Neuronal stem cell (in vitro differentiated cells): ENCODE data around the gene ADD3.

Source experiments
- DNase-seq: peaks from one replicate; pipeline ENCODE4 v3.0.0-alpha.2; 2013; ENCODE audit warnings: low spot score
- H2AFZ ChIP-seq: one replicate; pipeline ENCODE4 v1.6.1; 2013; ENCODE audit warnings: mild to moderate bottlenecking, low read length, inconsistent platforms
- H2AK5ac ChIP-seq: 2 replicates; pipeline ENCODE4 v1.6.1; 2013; ENCODE audit warnings: low read depth, mild to moderate bottlenecking, inconsistent platforms, low read length, moderate library complexity, mixed read lengths
- H2BK120ac ChIP-seq: 2 replicates; pipeline ENCODE4 v1.6.1; 2013; ENCODE audit warnings: low read depth, mild to moderate bottlenecking, inconsistent platforms, low read length, moderate library complexity, mixed read lengths
- H2BK12ac ChIP-seq: one replicate; pipeline ENCODE4 v1.6.1; 2013; ENCODE audit warnings: low read length, inconsistent platforms
- H2BK15ac ChIP-seq: 2 replicates; pipeline ENCODE4 v1.6.1; 2013; ENCODE audit warnings: mild to moderate bottlenecking, low read length, inconsistent platforms, mixed read lengths
- H2BK5ac ChIP-seq: one replicate; pipeline ENCODE4 v1.6.1; 2013; ENCODE audit warnings: inconsistent platforms, mild to moderate bottlenecking, low read length, moderate library complexity
- H3K14ac ChIP-seq: one replicate; pipeline ENCODE4 v1.6.1; 2013; ENCODE audit warnings: low read length, inconsistent platforms
- H3K18ac ChIP-seq: 2 replicates; pipeline ENCODE4 v1.6.1; 2013; ENCODE audit warnings: low read length, inconsistent platforms
- H3K23ac ChIP-seq: 2 replicates; pipeline ENCODE4 v1.6.1; 2013; ENCODE audit warnings: low read depth, mild to moderate bottlenecking, mixed read lengths, low read length, inconsistent platforms; ENCODE audit not compliant: poor library complexity
- H3K27ac ChIP-seq: replicated peaks from 3 replicates; pipeline ENCODE4 v1.5.1; 2013; ENCODE audit warnings: low read length, inconsistent platforms
- H3K27me3 ChIP-seq, 3 experiments: 2 replicates each; pipeline ENCODE4 v1.6.1; 2013; ENCODE audit warnings: low read length in 3 of 3, mild to moderate bottlenecking in 2 of 3, inconsistent platforms in 1 of 3, low read depth in 1 of 3, mixed read lengths in 1 of 3, moderate library complexity in 1 of 3; ENCODE audit not compliant: control insufficient read depth in 3 of 3, insufficient read depth in 3 of 3
- H3K36me3 ChIP-seq, 2 donors: replicated peaks in 1 of 2; 2 replicates each; pipeline ENCODE4 v1.6.1; 2013; ENCODE audit warnings: low read length in 2 of 2; ENCODE audit not compliant: control insufficient read depth in 2 of 2, insufficient read depth in 2 of 2
- H3K4ac ChIP-seq: 2 replicates; pipeline ENCODE4 v1.6.1; 2013; ENCODE audit warnings: inconsistent platforms, mild to moderate bottlenecking, low read length, moderate library complexity
- H3K4me1 ChIP-seq, 2 donors: 1 replicate in 1 of 2; 2 replicates in 1 of 2; pipeline ENCODE4 v1.6.1; 2013; ENCODE audit warnings: low read length in 2 of 2, low read depth in 1 of 2; ENCODE audit not compliant: control insufficient read depth in 2 of 2, insufficient read depth in 1 of 2
- H3K4me2 ChIP-seq: one replicate; pipeline ENCODE4 v1.6.1; 2013; ENCODE audit warnings: mild to moderate bottlenecking, low read length, inconsistent platforms; ENCODE audit not compliant: insufficient read depth, poor library complexity, severe bottlenecking
- H3K4me3 ChIP-seq, 2 donors: 2 replicates each; pipeline ENCODE4 v1.5.1; 2013; ENCODE audit warnings: low read length in 2 of 2, mild to moderate bottlenecking in 2 of 2, inconsistent platforms in 1 of 2, moderate library complexity in 1 of 2
- H3K79me1 ChIP-seq: one replicate; pipeline ENCODE4 v1.6.1; 2013; ENCODE audit warnings: low read depth, mild to moderate bottlenecking, inconsistent platforms, low read length, moderate library complexity
- H3K9ac ChIP-seq: one replicate; pipeline ENCODE4 v1.6.1; 2013; ENCODE audit warnings: mild to moderate bottlenecking, low read depth, low read length, inconsistent platforms; ENCODE audit not compliant: poor library complexity
- H3K9me3 ChIP-seq, 2 donors: replicated peaks in 1 of 2; 2 replicates each; pipeline versions ENCODE3 to v1.6.1; 2013; ENCODE audit warnings: low read length in 2 of 2, mild to moderate bottlenecking in 2 of 2, inconsistent platforms in 1 of 2, low read depth in 1 of 2, mixed read lengths in 1 of 2, moderate library complexity in 1 of 2; ENCODE audit not compliant: control insufficient read depth in 2 of 2, insufficient read depth in 1 of 2
- H4K8ac ChIP-seq: one replicate; pipeline ENCODE4 v1.6.1; 2013; ENCODE audit warnings: low read depth, mild to moderate bottlenecking, inconsistent platforms, low read length, moderate library complexity
- H4K91ac ChIP-seq: one replicate; pipeline ENCODE4 v1.6.1; 2013; ENCODE audit warnings: low read length, low read depth, mild to moderate bottlenecking, inconsistent platforms; ENCODE audit not compliant: poor library complexity
- WGBS, 2 donors: extraction: QIAGEN DNeasy Blood & Tissue Kit; methylation state at CpG; one replicate each; pipeline ENCODE4 v1.1.7; 2013; ENCODE audit warnings: missing lambda C conversion rate in 2 of 2, mixed read lengths in 1 of 2; ENCODE audit not compliant: insufficient read length in 2 of 2, insufficient replicate concordance in 1 of 2; ENCODE audit errors: extremely low coverage in 2 of 2; 5-methylcytosine and 5-hydroxymethylcytosine counted together

Gene ADD3

GRCh38 chr10:110029450-110029849 lies 21.7 kb downstream of the ADD3 start:
- no peak for DNase-seq
- H2BK120ac ChIP-seq = no peak overlapping the region
- no peak overlapping the region for H3K14ac ChIP-seq
- no peak overlapping the region for H3K23ac ChIP-seq
- H3K4me1 ChIP-seq = peaks cover 0 to 2% of the 10 kb centered on the region in 2 donors
- no peak overlapping the region for H3K18ac ChIP-seq
- H3K36me3 ChIP-seq = no peaks in the 10 kb centered on the region
- H2BK5ac ChIP-seq = no peak overlapping the region
- no peak overlapping the region for H3K27ac ChIP-seq
- H2AK5ac ChIP-seq = no peak overlapping the region
- H2BK15ac ChIP-seq = no peak overlapping the region
- H3K9ac ChIP-seq = no peak overlapping the region
- no peaks in the 10 kb centered on the region for H3K79me1 ChIP-seq
- H4K91ac ChIP-seq = no peak overlapping the region
- no peak overlapping the region for H3K4me3 ChIP-seq
- no peaks in the 10 kb centered on the region for H3K9me3 ChIP-seq
- no peak overlapping the region for H4K8ac ChIP-seq
- no peaks in the 10 kb centered on the region for H3K27me3 ChIP-seq
- no CpG with 5 or more reads among the region's 2 CpGs for WGBS, 2 donors
- no peak overlapping the region for H3K4me2 ChIP-seq
- H2AFZ ChIP-seq = no peak overlapping the region
- H3K4ac ChIP-seq = no peak overlapping the region
- H2BK12ac ChIP-seq = no peak overlapping the region

GRCh38 chr10:110032801-110033700 lies 25.3 kb downstream of the ADD3 start:
- H4K91ac ChIP-seq = no peak overlapping the region
- H3K14ac ChIP-seq = no peak overlapping the region
- WGBS, 2 donors = no CpG with 5 or more reads among the region's 4 CpGs

GRCh38 chr10:110033701-110034235 lies 26.0 kb downstream of the ADD3 start:
- no peak overlapping the region for H2AFZ ChIP-seq
- H2AK5ac ChIP-seq = no peak overlapping the region
- no peaks in the 10 kb centered on the region for H3K9me3 ChIP-seq
- no peak overlapping the region for H2BK5ac ChIP-seq
- no peak overlapping the region for H4K8ac ChIP-seq
- no peak overlapping the region for H3K18ac ChIP-seq
- no peaks in the 10 kb centered on the region for H3K27me3 ChIP-seq
- H3K27ac ChIP-seq = no peak overlapping the region
- H3K4me2 ChIP-seq = no peak overlapping the region
- no peak for DNase-seq
- no peaks in the 10 kb centered on the region for H3K36me3 ChIP-seq
- no peak overlapping the region for H3K14ac ChIP-seq
- no CpG with 5 or more reads among the region's 2 CpGs for WGBS, 2 donors
- no peak overlapping the region for H3K4me3 ChIP-seq
- H4K91ac ChIP-seq = no peak overlapping the region
- no peaks in the 10 kb centered on the region for H3K79me1 ChIP-seq
- no peak overlapping the region for H3K4ac ChIP-seq
- peaks cover 0 to 2% of the 10 kb centered on the region in 2 donors for H3K4me1 ChIP-seq
- no peak overlapping the region for H2BK12ac ChIP-seq
- H2BK120ac ChIP-seq = no peak overlapping the region
- H2BK15ac ChIP-seq = no peak overlapping the region
- no peak overlapping the region for H3K9ac ChIP-seq
- H3K23ac ChIP-seq = no peak overlapping the region

More at GRCh38 chr10:110032801-110033700, 25.3 kb downstream of the ADD3 start:
- H2BK5ac ChIP-seq = no peak overlapping the region
- no peak overlapping the region for H2BK15ac ChIP-seq
- no peaks in the 10 kb centered on the region for H3K9me3 ChIP-seq
- no peak for DNase-seq
- H2AFZ ChIP-seq = no peak overlapping the region
- no peak overlapping the region for H3K23ac ChIP-seq
- no peak overlapping the region for H2BK120ac ChIP-seq
- no peak overlapping the region for H3K4me3 ChIP-seq
- no peaks in the 10 kb centered on the region for H3K79me1 ChIP-seq
- H3K27ac ChIP-seq = no peak overlapping the region
- no peaks in the 10 kb centered on the region for H3K36me3 ChIP-seq
- no peak overlapping the region for H3K18ac ChIP-seq
- H3K9ac ChIP-seq = no peak overlapping the region
- H2AK5ac ChIP-seq = no peak overlapping the region
- H3K27me3 ChIP-seq = no peaks in the 10 kb centered on the region
- no peak overlapping the region for H2BK12ac ChIP-seq
- H4K8ac ChIP-seq = no peak overlapping the region
- no peak overlapping the region for H3K4me2 ChIP-seq
- no peak overlapping the region for H3K4ac ChIP-seq
- peaks cover 0 to 2% of the 10 kb centered on the region in 2 donors for H3K4me1 ChIP-seq

- Histone ChIP-seq H2BK120ac (no peak overlapping the region), H2AFZ (no peak overlapping the region), H3K4me1 (peaks cover 0 to 2% of the 10 kb centered on the region in 2 donors), H3K27ac (no peak overlapping the region), H3K27me3 (no peaks in the 10 kb centered on the region), H3K9ac (no peak overlapping the region), H2BK15ac (no peak overlapping the region), H3K36me3 (no peaks in the 10 kb centered on the region), H3K23ac (no peak overlapping the region), H3K4ac (no peak overlapping the region), H3K79me1 (no peaks in the 10 kb centered on the region), H3K4me3 (no peak overlapping the region), H3K9me3 (no peaks in the 10 kb centered on the region), H2BK12ac (no peak overlapping the region), H3K14ac (no peak overlapping the region), H3K4me2 (no peak overlapping the region), H3K18ac (no peak overlapping the region), H2AK5ac (no peak overlapping the region), H4K8ac (no peak overlapping the region), H4K91ac (no peak overlapping the region), H2BK5ac (no peak overlapping the region)
- no CpG with 5 or more reads among the region's 2 CpGs for WGBS, 2 donors
- no peak for DNase-seq
Measured at GRCh38 chr10:110034596-110034995, 26.8 kb downstream of the ADD3 start.
